ENCODE data around the gene VEGFD. TPM values are rescaled to one million over a fixed set of nuclear protein-coding genes. Genes with fewer than 3 reads are reported as not detected.

VEGFD gene
- total and polyA plus RNA-seq, 9 donors, result 0.57 to 5.5 (median 1.7) TPM

DNA sequence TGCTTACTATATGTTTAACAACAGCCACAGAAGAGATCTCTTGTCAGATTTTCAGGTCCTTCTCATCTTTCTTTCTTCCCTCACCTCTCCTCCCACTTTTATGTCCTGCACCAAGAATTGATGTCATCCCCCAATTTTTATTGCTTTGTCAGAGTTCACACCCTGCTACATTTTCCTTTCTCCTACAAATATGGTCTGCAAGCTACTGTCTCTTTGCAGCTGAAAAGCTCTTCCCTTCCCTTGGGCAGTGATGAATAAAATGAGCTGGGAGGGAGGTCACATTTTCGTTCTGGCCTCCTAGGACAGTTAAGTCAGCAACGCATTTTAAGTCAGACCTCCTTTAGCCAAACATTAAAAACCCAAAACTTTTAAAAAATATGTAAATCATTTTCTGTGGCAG lies 26.7 kb upstream of the VEGFD start:
- no peaks in the 10 kb centered on the region for H3K4me1 ChIP-seq (ENCODE audit: insufficient read depth)
- no peaks in the 10 kb centered on the region for H3K27me3 ChIP-seq
- WGBS, 3 donors, result 48 to 68% (median 54%) methylated on average over 2 of the region's 2 CpGs
- no peak for DNase-seq
- no peak for TF ChIP-seq CTCF (IDR thresholded peaks at IDR 0.05)
- TF ChIP-seq EP300 (IDR thresholded peaks at IDR 0.05), result no peak
- TF ChIP-seq POLR2A (IDR thresholded peaks at IDR 0.05), result no peak
- no peak overlapping the region for H3K27ac ChIP-seq
- intact Hi-C loops (cut with DNase I), result no loop called here
- H3K4me3 ChIP-seq, result no peak overlapping the region
- H3K9me3 ChIP-seq, result no peaks in the 10 kb centered on the region
- no peaks in the 10 kb centered on the region for H3K36me3 ChIP-seq

DNA sequence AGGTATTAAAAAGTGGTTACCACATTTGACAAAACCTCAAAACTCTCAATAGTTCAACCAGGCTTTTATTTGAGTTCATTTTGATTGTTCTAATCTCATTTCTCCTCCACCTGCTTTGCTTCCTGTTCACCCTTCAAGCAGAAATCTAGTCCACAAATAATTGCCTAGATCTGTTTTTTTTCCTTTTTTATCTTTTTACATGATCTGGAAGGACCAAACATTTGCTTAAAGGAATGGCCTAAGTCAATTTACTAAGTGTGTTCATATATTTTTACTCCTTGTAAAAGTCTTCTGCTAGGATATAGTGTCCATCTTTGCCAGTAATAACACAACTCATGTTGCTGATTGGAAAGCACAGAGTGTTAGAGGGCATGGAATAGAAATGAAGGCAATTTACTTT lies 26.2 kb upstream of the VEGFD start:
- Histone ChIP-seq H3K27ac (no peak overlapping the region), H3K4me3 (no peak overlapping the region), H3K27me3 (no peaks in the 10 kb centered on the region), H3K36me3 (no peaks in the 10 kb centered on the region), H3K9me3 (no peaks in the 10 kb centered on the region), H3K4me1 (ENCODE audit: insufficient read depth) (no peaks in the 10 kb centered on the region)
- DNase-seq, result no peak
- intact Hi-C loops (cut with DNase I), result no loop called here
- TF ChIP-seq POLR2A (IDR thresholded peaks at IDR 0.05), result no peak
- TF ChIP-seq EP300 (IDR thresholded peaks at IDR 0.05), result no peak
- no peak for TF ChIP-seq CTCF (IDR thresholded peaks at IDR 0.05)

GRCh38 chrX:15405846-15406245 lies 21.6 kb upstream of the VEGFD start:
- Histone ChIP-seq H3K27me3 (no peaks in the 10 kb centered on the region), H3K4me3 (no peak overlapping the region), H3K9me3 (no peaks in the 10 kb centered on the region), H3K4me1 (ENCODE audit: insufficient read depth) (no peaks in the 10 kb centered on the region), H3K27ac (no peak overlapping the region), H3K36me3 (no peaks in the 10 kb centered on the region)
- WGBS, 3 donors, result 57 to 62% (median 60%) methylated on average over 3 of the region's 3 CpGs
- DNase-seq, result peak in 2 of 5 donors; percentile 27 to 28
- intact Hi-C loops (cut with DNase I), result no loop called here
- no peak for TF ChIP-seq CTCF (IDR thresholded peaks at IDR 0.05)
- TF ChIP-seq EP300 (IDR thresholded peaks at IDR 0.05), result no peak
- TF ChIP-seq POLR2A (IDR thresholded peaks at IDR 0.05), result no peak

GRCh38 chrX:15404401-15405096 lies 20.3 kb upstream of the VEGFD start:
- intact Hi-C loops (cut with DNase I), result no loop called here
- WGBS, 3 donors, result 49 to 55% (median 52%) methylated on average over 7 of the region's 7 CpGs
- H3K27me3 ChIP-seq, result no peaks in the 10 kb centered on the region
- no peaks in the 10 kb centered on the region for H3K36me3 ChIP-seq
- H3K27ac ChIP-seq, result no peak overlapping the region
- no peaks in the 10 kb centered on the region for H3K4me1 ChIP-seq (ENCODE audit: insufficient read depth)
- H3K9me3 ChIP-seq, result no peaks in the 10 kb centered on the region
- TF ChIP-seq CTCF (IDR thresholded peaks at IDR 0.05), result no peak
- no peak for TF ChIP-seq POLR2A (IDR thresholded peaks at IDR 0.05)
- no peak for TF ChIP-seq EP300 (IDR thresholded peaks at IDR 0.05)
- H3K4me3 ChIP-seq, result no peak overlapping the region
- peak in 4 of 5 donors; percentile 38 to 66 (median 45) for DNase-seq
